A549 (cell line): ENCODE results near the gene BTBD6.

Experiments used
- EHF ChIP-seq: fragments of 250-450 bp; sonication (Bioruptor Pico); IDR thresholded peaks from 2 replicates; pipeline ENCODE4 v1.5.0; 2020; ENCODE audit warnings: mild to moderate bottlenecking
- EHMT2 ChIP-seq: fragments of 200-600 bp; sonication (generic); IDR thresholded peaks from 2 replicates; pipeline ENCODE4 v1.6.1; 2016; ENCODE audit warnings: antibody characterized with exemption, low read depth, mild to moderate bottlenecking, moderate library complexity
- EP300 ChIP-seq, 2 experiments: fragments of >200 bp; sonication (Bioruptor Twin); formaldehyde crosslinking; IDR thresholded peaks; 2 replicates in 1 of 2; 3 replicates in 1 of 2; pipeline ENCODE4 v1.6.1; 2016 to 2017
- FOXS1 ChIP-seq: fragments of 250-450 bp; sonication (Bioruptor Pico); IDR thresholded peaks from 2 replicates; pipeline ENCODE4 v1.5.0; 2020; ENCODE audit warnings: mild to moderate bottlenecking, moderate library complexity
- RFX5 ChIP-seq: fragments of 450-650 bp; IDR thresholded peaks from 2 replicates; pipeline ENCODE4 v1.7.1; 2014; ENCODE audit warnings: antibody characterized with exemption, mild to moderate bottlenecking, moderate library complexity
- SMC3 ChIP-seq: fragments of >200 bp; sonication (Bioruptor Twin); formaldehyde crosslinking; IDR thresholded peaks from 3 replicates; pipeline ENCODE4 v1.6.1; 2018; ENCODE audit warnings: inconsistent platforms
- TF ChIP-seq, protein P1 (sequence below): fragments of >200 bp; sonication (Bioruptor Twin); formaldehyde crosslinking; IDR thresholded peaks from 3 replicates; pipeline ENCODE4 v1.5.1; 2016
- TF ChIP-seq, protein P2 (sequence below): fragments of 250-450 bp; sonication (Bioruptor Pico); IDR thresholded peaks from 2 replicates; pipeline ENCODE4 v1.5.0; 2021; ENCODE audit warnings: mild to moderate bottlenecking, moderate library complexity, borderline replicate concordance
- TF ChIP-seq, protein P3 (sequence below): fragments of 150-350 bp; IDR thresholded peaks from 2 replicates; pipeline ENCODE4 v1.6.1; 2014; ENCODE audit warnings: low read depth, mild to moderate bottlenecking, low read length
- TF ChIP-seq, protein P4 (sequence below): IDR thresholded peaks from 2 replicates; pipeline ENCODE4 v1.6.1; 2012

DNA sequence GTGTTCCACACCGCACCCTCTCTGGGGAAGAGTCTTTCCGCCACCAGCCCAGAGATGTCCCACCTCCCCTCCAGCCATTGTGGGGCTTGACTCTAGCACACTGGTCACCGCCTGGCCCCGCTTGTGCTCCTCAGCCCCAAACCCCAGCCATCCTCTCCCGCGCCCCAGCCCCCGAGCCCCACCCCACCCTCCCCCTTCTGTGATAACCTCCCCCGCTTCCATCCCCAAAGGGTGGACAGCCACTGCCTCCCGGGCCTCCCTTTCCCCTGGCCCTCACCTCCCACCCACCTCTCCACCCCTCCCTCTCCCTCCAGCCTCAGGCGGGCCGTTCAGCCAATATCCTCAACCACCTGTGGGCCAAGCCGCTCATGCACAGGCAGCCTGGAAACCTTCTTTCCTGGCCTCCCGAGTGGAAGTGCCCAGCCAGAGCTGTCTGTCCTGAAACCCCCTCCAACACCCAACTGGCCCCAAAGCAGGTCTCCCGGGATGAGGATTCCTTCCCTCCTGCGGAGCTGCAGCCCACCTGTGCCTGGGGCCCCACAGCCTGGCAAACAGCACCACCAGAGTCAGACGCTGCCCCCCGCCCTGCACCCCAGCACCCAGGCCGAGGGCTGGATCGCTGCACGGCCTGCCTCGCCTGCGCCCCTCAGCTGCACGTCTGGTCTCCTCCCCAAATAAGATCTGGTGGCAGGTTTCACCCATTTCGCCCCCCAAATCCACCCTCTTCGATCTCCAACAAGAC is 40.2 kb upstream of the BTBD6 start:
- no peak for TF ChIP-seq EP300 (IDR thresholded peaks at IDR 0.05)
- TF ChIP-seq, protein P1, sequence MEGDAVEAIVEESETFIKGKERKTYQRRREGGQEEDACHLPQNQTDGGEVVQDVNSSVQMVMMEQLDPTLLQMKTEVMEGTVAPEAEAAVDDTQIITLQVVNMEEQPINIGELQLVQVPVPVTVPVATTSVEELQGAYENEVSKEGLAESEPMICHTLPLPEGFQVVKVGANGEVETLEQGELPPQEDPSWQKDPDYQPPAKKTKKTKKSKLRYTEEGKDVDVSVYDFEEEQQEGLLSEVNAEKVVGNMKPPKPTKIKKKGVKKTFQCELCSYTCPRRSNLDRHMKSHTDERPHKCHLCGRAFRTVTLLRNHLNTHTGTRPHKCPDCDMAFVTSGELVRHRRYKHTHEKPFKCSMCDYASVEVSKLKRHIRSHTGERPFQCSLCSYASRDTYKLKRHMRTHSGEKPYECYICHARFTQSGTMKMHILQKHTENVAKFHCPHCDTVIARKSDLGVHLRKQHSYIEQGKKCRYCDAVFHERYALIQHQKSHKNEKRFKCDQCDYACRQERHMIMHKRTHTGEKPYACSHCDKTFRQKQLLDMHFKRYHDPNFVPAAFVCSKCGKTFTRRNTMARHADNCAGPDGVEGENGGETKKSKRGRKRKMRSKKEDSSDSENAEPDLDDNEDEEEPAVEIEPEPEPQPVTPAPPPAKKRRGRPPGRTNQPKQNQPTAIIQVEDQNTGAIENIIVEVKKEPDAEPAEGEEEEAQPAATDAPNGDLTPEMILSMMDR: no peak
- TF ChIP-seq SMC3: no peak
- TF ChIP-seq FOXS1: no peak
- TF ChIP-seq, protein P2, sequence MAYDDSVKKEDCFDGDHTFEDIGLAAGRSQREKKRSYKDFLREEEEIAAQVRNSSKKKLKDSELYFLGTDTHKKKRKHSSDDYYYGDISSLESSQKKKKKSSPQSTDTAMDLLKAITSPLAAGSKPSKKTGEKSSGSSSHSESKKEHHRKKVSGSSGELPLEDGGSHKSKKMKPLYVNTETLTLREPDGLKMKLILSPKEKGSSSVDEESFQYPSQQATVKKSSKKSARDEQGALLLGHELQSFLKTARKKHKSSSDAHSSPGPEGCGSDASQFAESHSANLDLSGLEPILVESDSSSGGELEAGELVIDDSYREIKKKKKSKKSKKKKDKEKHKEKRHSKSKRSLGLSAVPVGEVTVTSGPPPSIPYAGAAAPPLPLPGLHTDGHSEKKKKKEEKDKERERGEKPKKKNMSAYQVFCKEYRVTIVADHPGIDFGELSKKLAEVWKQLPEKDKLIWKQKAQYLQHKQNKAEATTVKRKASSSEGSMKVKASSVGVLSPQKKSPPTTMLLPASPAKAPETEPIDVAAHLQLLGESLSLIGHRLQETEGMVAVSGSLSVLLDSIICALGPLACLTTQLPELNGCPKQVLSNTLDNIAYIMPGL (CRISPR knock-in tag): no peak
- TF ChIP-seq EHF (CRISPR knock-in tag): no peak
- TF ChIP-seq, protein P3, sequence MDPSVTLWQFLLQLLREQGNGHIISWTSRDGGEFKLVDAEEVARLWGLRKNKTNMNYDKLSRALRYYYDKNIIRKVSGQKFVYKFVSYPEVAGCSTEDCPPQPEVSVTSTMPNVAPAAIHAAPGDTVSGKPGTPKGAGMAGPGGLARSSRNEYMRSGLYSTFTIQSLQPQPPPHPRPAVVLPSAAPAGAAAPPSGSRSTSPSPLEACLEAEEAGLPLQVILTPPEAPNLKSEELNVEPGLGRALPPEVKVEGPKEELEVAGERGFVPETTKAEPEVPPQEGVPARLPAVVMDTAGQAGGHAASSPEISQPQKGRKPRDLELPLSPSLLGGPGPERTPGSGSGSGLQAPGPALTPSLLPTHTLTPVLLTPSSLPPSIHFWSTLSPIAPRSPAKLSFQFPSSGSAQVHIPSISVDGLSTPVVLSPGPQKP: no peak
- TF ChIP-seq EHMT2: no peak
- no peak for TF ChIP-seq RFX5
- TF ChIP-seq, protein P4, sequence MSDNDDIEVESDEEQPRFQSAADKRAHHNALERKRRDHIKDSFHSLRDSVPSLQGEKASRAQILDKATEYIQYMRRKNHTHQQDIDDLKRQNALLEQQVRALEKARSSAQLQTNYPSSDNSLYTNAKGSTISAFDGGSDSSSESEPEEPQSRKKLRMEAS: no peak
